H1 (cell line): ENCODE results near the gene HDAC2. TPM values are rescaled to one million over a fixed set of nuclear protein-coding genes. Genes with fewer than 3 reads are reported as not detected.

Experiments used
- CTCF ChIA-PET: fragments of 300-600 bp; sonication (Branson Sonifier 250); formaldehyde crosslinking; loops from one replicate; lab custom pipeline; 2021; ENCODE audit not compliant: partially characterized antibody; lab: Charles Lee
- POLR2A ChIA-PET: fragments of 300-600 bp; sonication (Branson Sonifier 250); formaldehyde crosslinking; loops from one replicate; lab custom pipeline; 2021; ENCODE audit warnings: inconsistent platforms; ENCODE audit not compliant: partially characterized antibody; lab: Charles Lee
- DNase-seq, 2 experiments: peaks; one replicate each; pipeline versions ENCODE4 v3.0.0 to v3.0.0-alpha.2; 2010 to 2022; ENCODE audit warnings: low spot score in 2 of 2, low read depth in 1 of 2, mixed read lengths in 1 of 2
- FAIRE-seq: peaks from 2 replicates; lab custom pipeline; 2011; peaks lifted over from hg19 to GRCh38; lab: Jason Lieb, UNC
- H2AFZ ChIP-seq: 2 replicates; pipeline ENCODE4 v1.8.1; 2012; ENCODE audit warnings: low read length, inconsistent platforms
- H2AK5ac ChIP-seq: 2 replicates; pipeline ENCODE4 v1.6.1; 2013; ENCODE audit warnings: low read depth, low read length
- H2BK120ac ChIP-seq: replicated peaks from 2 replicates; pipeline ENCODE3; 2013; ENCODE audit warnings: low read depth, low read length, inconsistent platforms
- H2BK12ac ChIP-seq: 2 replicates; pipeline ENCODE4 v1.6.1; 2013; ENCODE audit warnings: low read depth, low read length
- H2BK15ac ChIP-seq: 2 replicates; pipeline ENCODE4 v1.6.1; 2013; ENCODE audit warnings: low read length
- H2BK20ac ChIP-seq: 2 replicates; pipeline ENCODE4 v1.6.1; 2013; ENCODE audit warnings: low read length
- H2BK5ac ChIP-seq: 2 replicates; pipeline ENCODE4 v1.6.1; 2013; ENCODE audit warnings: low read depth, low read length
- H3K14ac ChIP-seq: 2 replicates; pipeline ENCODE4 v1.6.1; 2013; ENCODE audit warnings: inconsistent platforms; ENCODE audit not compliant: insufficient read length
- H3K18ac ChIP-seq: 2 replicates; pipeline ENCODE4 v1.6.1; 2013; ENCODE audit warnings: low read length; ENCODE audit errors: extremely low read depth
- H3K23ac ChIP-seq: 2 replicates; pipeline ENCODE4 v1.6.1; 2013; ENCODE audit warnings: inconsistent platforms; ENCODE audit not compliant: insufficient read length
- H3K23me2 ChIP-seq: 2 replicates; pipeline ENCODE4 v1.6.1; 2013; ENCODE audit warnings: low read depth, low read length
- H3K27ac ChIP-seq: 2 replicates; pipeline ENCODE4 v1.6.1; 2011; ENCODE audit warnings: low read depth, low read length, inconsistent platforms
- H3K27me3 ChIP-seq, 4 experiments: replicated peaks in 1 of 4; 1 replicate in 1 of 4; 2 replicates in 3 of 4; pipeline versions ENCODE4 v1.6.1 to v1.8.1; 2011 to 2013; ENCODE audit warnings: low read length in 3 of 4, mild to moderate bottlenecking in 3 of 4, inconsistent platforms in 2 of 4, mixed read lengths in 2 of 4, moderate library complexity in 1 of 4; ENCODE audit not compliant: control insufficient read depth in 3 of 4, insufficient read depth in 3 of 4; ENCODE audit errors: extremely low read depth in 1 of 4
- H3K36me3 ChIP-seq, 4 experiments: 2 replicates each; pipeline versions ENCODE4 v1.6.1 to v1.8.1; 2011 to 2013; ENCODE audit warnings: mild to moderate bottlenecking in 4 of 4, low read length in 3 of 4, moderate library complexity in 2 of 4, control low read depth in 1 of 4, inconsistent platforms in 1 of 4; ENCODE audit not compliant: insufficient read depth in 4 of 4, control insufficient read depth in 2 of 4
- H3K4ac ChIP-seq: replicated peaks from 2 replicates; pipeline ENCODE3; 2013; ENCODE audit warnings: low read length, low read depth, mixed read lengths, inconsistent platforms; ENCODE audit not compliant: insufficient read length
- H3K4me1 ChIP-seq, 4 experiments: replicated peaks in 1 of 4; 1 replicate in 1 of 4; 2 replicates in 3 of 4; pipeline versions ENCODE4 v1.6.1 to v1.8.1; 2011 to 2013; ENCODE audit warnings: low read length in 3 of 4, inconsistent platforms in 2 of 4, mixed read lengths in 1 of 4; ENCODE audit not compliant: insufficient read depth in 4 of 4, control insufficient read depth in 3 of 4
- H3K4me2 ChIP-seq, 2 experiments: 2 replicates each; pipeline versions ENCODE4 v1.6.1 to v1.8.1; 2011 to 2013; ENCODE audit warnings: low read depth in 2 of 2, low read length in 2 of 2, control low read depth in 1 of 2, inconsistent platforms in 1 of 2, mild to moderate bottlenecking in 1 of 2; ENCODE audit not compliant: insufficient read depth in 1 of 2
- H3K4me3 ChIP-seq, 4 experiments: fragments of 200-600, 300-600 bp in 1 of 4; sonication (generic), shearing (Covaris generic), sonication (Bioruptor Twin) in 1 of 4; 2 replicates each; pipeline versions ENCODE4 v1.5.1 to v1.8.1; 2011 to 2016; ENCODE audit warnings: low read length in 4 of 4, low read depth in 3 of 4, control low read depth in 2 of 4, inconsistent platforms in 2 of 4, mild to moderate bottlenecking in 2 of 4, mixed read lengths in 1 of 4, moderate library complexity in 1 of 4; ENCODE audit not compliant: insufficient read depth in 2 of 4; ENCODE audit errors: extremely low read depth in 1 of 4
- H3K56ac ChIP-seq: replicated peaks from 2 replicates; pipeline ENCODE3; 2013; ENCODE audit warnings: low read depth, mild to moderate bottlenecking, mixed read lengths, low read length, inconsistent platforms; ENCODE audit not compliant: insufficient read length
- H3K79me1 ChIP-seq: 2 replicates; pipeline ENCODE4 v1.6.1; 2013; ENCODE audit warnings: low read depth, low read length, control low read depth
- H3K79me2 ChIP-seq, 2 experiments: 2 replicates each; pipeline versions ENCODE4 v1.6.1 to v1.8.1; 2012 to 2013; ENCODE audit warnings: low read length in 2 of 2, mild to moderate bottlenecking in 2 of 2, inconsistent platforms in 1 of 2; ENCODE audit not compliant: insufficient read depth in 2 of 2, control insufficient read depth in 1 of 2
- H3K9ac ChIP-seq, 4 experiments: replicated peaks in 1 of 4; 1 replicate in 1 of 4; 2 replicates in 3 of 4; pipeline versions ENCODE4 v1.6.1 to v1.8.1; 2011 to 2013; ENCODE audit warnings: low read depth in 3 of 4, low read length in 3 of 4, control low read depth in 2 of 4, mild to moderate bottlenecking in 2 of 4, moderate library complexity in 2 of 4, inconsistent platforms in 1 of 4; ENCODE audit errors: extremely low read depth in 1 of 4
- H3K9me3 ChIP-seq, 2 experiments: 2 replicates each; pipeline versions ENCODE4 v1.6.1 to v1.8.1; 2012 to 2013; ENCODE audit warnings: mild to moderate bottlenecking in 2 of 2, moderate library complexity in 2 of 2, control low read depth in 1 of 2, inconsistent platforms in 1 of 2, low read depth in 1 of 2, low read length in 1 of 2, mixed read lengths in 1 of 2; ENCODE audit not compliant: insufficient read depth in 2 of 2
- H4K20me1 ChIP-seq, 2 experiments: replicated peaks in 1 of 2; 2 replicates each; pipeline versions ENCODE3 to v1.8.1; 2011 to 2013; ENCODE audit warnings: inconsistent platforms in 2 of 2, low read length in 2 of 2, mild to moderate bottlenecking in 1 of 2; ENCODE audit not compliant: insufficient read depth in 2 of 2, control insufficient read depth in 1 of 2
- H4K5ac ChIP-seq: 2 replicates; pipeline ENCODE4 v1.6.1; 2013; ENCODE audit warnings: low read length, low read depth, mixed read lengths, inconsistent platforms; ENCODE audit not compliant: insufficient read length
- H4K8ac ChIP-seq: 2 replicates; pipeline ENCODE4 v1.8.0; 2013; ENCODE audit warnings: mild to moderate bottlenecking, moderate library complexity, low read length, inconsistent platforms; ENCODE audit not compliant: insufficient read depth; ENCODE audit errors: extremely low read depth
- H4K91ac ChIP-seq: replicated peaks from 2 replicates; pipeline ENCODE3; 2013; ENCODE audit warnings: low read length, mixed read lengths, inconsistent platforms; ENCODE audit not compliant: insufficient read length
- ASH2L ChIP-seq: fragments of 200-600, 300-600 bp; sonication (generic); IDR thresholded peaks from one replicate; pipeline ENCODE4 v1.7.1; 2017; ENCODE audit warnings: low read length
- ATF3 ChIP-seq: IDR thresholded peaks from 2 replicates; pipeline ENCODE4 v1.6.1; 2011; ENCODE audit warnings: low read depth, mild to moderate bottlenecking, low read length; ENCODE audit not compliant: insufficient read depth
- EGR1 ChIP-seq: IDR thresholded peaks from 2 replicates; pipeline ENCODE4 v1.6.1; 2011; ENCODE audit warnings: low read depth, low read length, borderline replicate concordance
- GTF2F1 ChIP-seq: IDR thresholded peaks from 2 replicates; pipeline ENCODE4 v1.6.1; 2012; ENCODE audit warnings: low read depth, low read length, improper control_type of control experiment, borderline replicate concordance
- JUN ChIP-seq: IDR thresholded peaks from 2 replicates; pipeline ENCODE4 v1.6.1; 2011; ENCODE audit warnings: low read depth, mild to moderate bottlenecking, improper control_type of control experiment, low read length
- MAX ChIP-seq: IDR thresholded peaks from 2 replicates; pipeline ENCODE4 v1.6.1; 2012; ENCODE audit warnings: inconsistent platforms
- RFX5 ChIP-seq: IDR thresholded peaks from 2 replicates; pipeline ENCODE4 v1.6.1; 2011; ENCODE audit warnings: low read depth, low read length, improper control_type of control experiment, borderline replicate concordance
- SAP30 ChIP-seq: fragments of 300-600 bp; sonication (generic); IDR thresholded peaks from 2 replicates; pipeline ENCODE4 v1.7.1; 2012; ENCODE audit warnings: low read length, moderate library complexity, mild to moderate bottlenecking, inconsistent platforms; ENCODE audit not compliant: insufficient read depth, insufficient replicate concordance
- SP1 ChIP-seq: IDR thresholded peaks from 2 replicates; pipeline ENCODE4 v1.6.1; 2011; ENCODE audit warnings: low read depth, low read length
- TAF7 ChIP-seq: optimal IDR thresholded peaks from 2 replicates; pipeline ENCODE3; 2011; ENCODE audit warnings: low read depth, mild to moderate bottlenecking, inconsistent platforms, low read length, moderate library complexity, borderline replicate concordance
- TCF12 ChIP-seq: IDR thresholded peaks from 2 replicates; pipeline ENCODE4 v1.6.1; 2011; ENCODE audit warnings: low read depth, mild to moderate bottlenecking, low read length
- WGBS, 2 experiments: shearing (Covaris generic) in 1 of 2; methylation state at CpG; one replicate each; pipeline versions ENCODE4 v1.1.6 to v1.1.7; 2013 to 2015; ENCODE audit warnings: low lambda C conversion rate in 2 of 2, mixed read lengths in 2 of 2, inconsistent platforms in 1 of 2, low coverage in 1 of 2, missing lambda C conversion rate in 1 of 2; ENCODE audit not compliant: insufficient replicate concordance in 2 of 2, insufficient coverage in 1 of 2, insufficient read length in 1 of 2; ENCODE audit errors: extremely low coverage in 1 of 2, missing lambda C conversion rate in 1 of 2; 5-methylcytosine and 5-hydroxymethylcytosine counted together
- polyA plus RNA-seq, 7 experiments: library from polyadenylated mRNA; depleted of rRNA in 3 of 7; stranded (reverse) in 5 of 7; unstranded in 2 of 7; fragments of >200 nt in 5 of 7; fragments of 200-250 nt in 2 of 7; gene quantifications; 1 replicate in 5 of 7; 2 replicates in 1 of 7; 4 replicates in 1 of 7; pipeline versions ENCODE4 v1.2.1 to v1.2.3, GENCODE V29; 2011 to 2013; ENCODE audit warnings: missing spikeins in 2 of 7, mixed read lengths in 2 of 7
- total RNA-seq: library from RNA; stranded (reverse); fragmentation: NEBNext Ultra II Directional; extraction: Animal tissue kit (Norgen Biotek cat#: 25700); gene quantifications from 2 replicates; pipeline ENCODE4 v1.2.1, GENCODE V29; 2021

Gene HDAC2
- total and polyA plus RNA-seq, 2 of the 8 experiments (the other 6 are each of a cell fraction or from before 2014, with no cell fraction given), result 323 to 374 TPM

DNA sequence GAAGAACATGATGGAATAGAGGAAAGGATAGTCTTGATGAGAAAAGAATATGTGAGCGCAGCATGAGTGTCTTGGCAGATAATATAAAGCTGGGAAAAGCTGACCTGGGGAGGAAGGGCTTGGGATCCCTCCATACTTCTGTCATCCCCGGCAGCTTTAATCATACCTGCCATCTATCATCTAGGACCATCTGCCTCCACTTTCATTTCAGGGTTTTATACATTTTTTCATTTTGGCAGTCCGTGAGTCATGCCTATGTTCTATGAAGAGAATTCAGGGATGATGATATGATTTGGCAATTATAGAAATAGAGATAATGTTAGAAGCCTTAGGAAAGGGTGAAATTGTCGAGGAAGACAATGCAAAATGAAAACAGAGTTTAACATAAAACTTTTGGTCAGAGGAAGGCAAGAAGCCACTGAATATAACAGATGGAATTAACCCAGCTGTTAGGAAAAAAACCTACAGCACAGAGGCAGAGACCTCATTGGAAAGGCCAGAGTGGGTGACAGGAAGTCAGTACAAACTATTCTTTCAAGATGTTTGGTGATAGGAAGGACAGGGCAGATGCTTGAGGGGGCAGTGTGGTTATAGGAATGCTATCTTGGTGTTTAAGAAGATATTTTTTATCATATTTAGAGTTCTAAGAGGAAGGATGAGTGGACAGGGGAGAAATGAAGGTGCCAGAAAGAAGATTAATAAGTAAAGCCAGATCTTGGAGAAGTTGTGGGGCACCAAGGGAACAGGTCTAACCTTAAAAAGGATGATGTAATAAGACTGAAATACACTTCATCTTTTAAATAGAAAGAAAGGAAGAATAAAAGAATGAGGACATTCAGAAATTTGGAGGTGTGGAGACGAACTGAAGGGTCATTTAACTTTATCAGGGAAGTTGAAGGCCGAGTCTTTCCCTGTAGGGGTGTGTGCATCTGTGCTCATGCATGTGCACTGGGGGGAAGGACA is 76.0 kb downstream of the HDAC2 start:
- Histone ChIP-seq H2AFZ (no peak overlapping the region), H3K27me3 (no peaks in the 10 kb centered on the region), H4K5ac (no peak overlapping the region), H3K18ac (no peak overlapping the region), H4K20me1 (no peaks in the 10 kb centered on the region), H2BK120ac (no peak overlapping the region), H2BK20ac (no peak overlapping the region), H3K9me3 (peaks cover 0 to 6% of the 10 kb centered on the region in 2 experiments; a peak in 1 of 4 replicates), H3K56ac (no peak overlapping the region), H3K4me3 (no peak overlapping the region), H3K23me2 (no peaks in the 10 kb centered on the region), H2BK12ac (no peak overlapping the region), H2BK15ac (no peak overlapping the region), H3K27ac (no peak overlapping the region), H3K14ac (no peak overlapping the region), H2BK5ac (no peak overlapping the region), H3K36me3 (no peaks in the 10 kb centered on the region), H4K8ac (no peak overlapping the region), H3K23ac (no peak overlapping the region), H2AK5ac (no peak overlapping the region), H3K79me2 (no peaks in the 10 kb centered on the region), H3K79me1 (no peaks in the 10 kb centered on the region), H3K9ac (no peak overlapping the region), H3K4ac (no peak overlapping the region), H4K91ac (no peak overlapping the region), H3K4me1 (0 out of 7 replicates have a peak, but pooled peaks cover 0 to 2% (median 0%) of the 10 kb centered on the region in 4 experiments), H3K4me2 (no peak overlapping the region)
- ChIA-PET POLR2A (no interaction called here), CTCF (interaction anchor here (1.0 to 1.3 kb wide), 3 partner anchors 12 to 16 kb away, joined by 3 to 6 read pairs (median 6); no protein-coding TSS in a partner anchor)
- no peak for FAIRE-seq
- DNase-seq, result no peak
- 76% methylated on average over 6 of the region's 6 CpGs; no CpG with 5 or more reads in 1 of the 2 experiments for WGBS, 2 experiments
- TF ChIP-seq RFX5 (no peak), SP1 (no peak), MAX (no peak), GTF2F1 (no peak), TAF7 (no peak), EGR1 (no peak), TCF12 (no peak), ATF3 (no peak), SAP30 (no peak), JUN (no peak), ASH2L (no peak)
